Activated CD4-positive, alpha-beta T cell treated with anti-CD3 and anti-CD28 coated beads for 36 hours (primary cell): ENCODE results near the gene ZBTB7B. TPM values are rescaled to one million over a fixed set of nuclear protein-coding genes. Genes with fewer than 3 reads are reported as not detected.
"Not testable (repeated sequence)": the region's sequence is repeated elsewhere in the genome, so short reads cannot be mapped to it uniquely, and the experiment has no call there.

ENCODE experiments used
- ATAC-seq: fragments of 200-7000 bp; cut with Tn5 transposase; one replicate; pipeline ENCODE4 v1.10.0; 2021; ENCODE audit warnings: mild to moderate bottlenecking, moderate library complexity
- CTCF ChIA-PET: fragments of 350-600 bp; sonication (Branson Sonifier 250); formaldehyde crosslinking; loops from one replicate; lab custom pipeline; 2021; ENCODE audit warnings: antibody characterized with exemption; lab: Charles Lee
- POLR2A ChIA-PET: fragments of 350-600 bp; sonication (Branson Sonifier 250); formaldehyde crosslinking; loops from one replicate; lab custom pipeline; 2021; ENCODE audit warnings: antibody characterized with exemption, inconsistent platforms; lab: Charles Lee
- DNase-seq: peaks from one replicate; pipeline ENCODE4 v3.0.0-alpha.2; 2020
- H3K27ac Mint-ChIP-seq: one replicate; pipeline ENCODE4 v1.8.0; 2021; ENCODE audit warnings: mixed read lengths
- H3K27me3 Mint-ChIP-seq: one replicate; pipeline ENCODE4 v1.8.0; 2021; ENCODE audit warnings: mixed read lengths
- H3K36me3 Mint-ChIP-seq: one replicate; pipeline ENCODE4 v1.8.0; 2021; ENCODE audit warnings: low read depth, mixed read lengths
- H3K4me1 Mint-ChIP-seq: one replicate; pipeline ENCODE4 v1.8.0; 2021; ENCODE audit warnings: mixed read lengths
- H3K4me3 Mint-ChIP-seq: one replicate; pipeline ENCODE4 v1.8.0; 2021; ENCODE audit warnings: mild to moderate bottlenecking, moderate library complexity, mixed read lengths
- H3K9me3 Mint-ChIP-seq: one replicate; pipeline ENCODE4 v1.8.0; 2021; ENCODE audit warnings: low read depth, mixed read lengths
- intact Hi-C, 2 experiments: fragments of 100-400 bp; cut with DNase I in 1 of 2; cut with micrococcal nuclease in 1 of 2; formaldehyde crosslinking; loops; one replicate each; pipeline versions ENCODE4 v1.14.2 to v1.15.1; 2022 to 2024; cut with DNase I, micrococcal nuclease
- total RNA-seq, 2 experiments: library from RNA; stranded (reverse); gene quantifications; one replicate each; pipeline ENCODE4 v1.2.3, GENCODE V29; 2021

Gene ZBTB7B
- total RNA-seq, 2 experiments from 2014 or later: 94.0 to 105 TPM

DNA sequence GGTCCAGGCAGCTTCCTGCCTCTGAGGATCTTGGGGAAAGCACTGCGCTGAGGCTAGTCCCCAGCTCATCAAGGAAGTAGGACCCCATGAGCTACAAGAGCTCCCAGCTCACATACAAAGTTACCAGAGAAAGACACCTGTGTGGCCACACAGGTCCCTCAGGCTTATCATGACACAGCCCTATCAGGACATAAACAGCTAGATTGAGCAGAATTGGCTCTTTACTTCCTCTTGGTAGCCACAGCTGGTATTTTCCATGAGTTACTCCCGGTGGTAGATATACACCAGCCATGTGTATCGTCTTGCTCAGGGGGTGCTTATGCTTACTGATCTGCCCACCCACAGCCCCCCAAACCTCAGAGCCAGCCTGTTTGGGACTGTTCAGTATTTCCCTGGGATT, 8.0 kb upstream of the ZBTB7B start:
- Mint-ChIP-seq H3K4me1 (peaks cover 28% of the 10 kb centered on the region), H3K27me3 (no peaks in the 10 kb centered on the region), H3K4me3 (no peak overlapping the region), H3K9me3 (no peaks in the 10 kb centered on the region), H3K27ac (no peak overlapping the region), H3K36me3 (peaks cover 4% of the 10 kb centered on the region)
- no peak for DNase-seq
- POLR2A ChIA-PET: interaction anchor here (1.1 kb wide), 1 partner anchor 13 kb away, joined by 4 read pairs; no protein-coding TSS in a partner anchor
- no peak for ATAC-seq
- intact Hi-C loops: no loop called here
- CTCF ChIA-PET: interaction anchor here (0.6 to 8.6 kb wide), 12 partner anchors 11 to 906 kb away, joined by 3 to 82 read pairs (median 4); partner anchors contain the start of genes ADAM15 and FLAD1

- POLR2A ChIA-PET, H3K27me3 Mint-ChIP-seq, H3K9me3 Mint-ChIP-seq, H3K27ac Mint-ChIP-seq, H3K4me3 Mint-ChIP-seq, H3K36me3 Mint-ChIP-seq, intact Hi-C loops, ATAC-seq: not testable (repeated sequence)
- CTCF ChIA-PET: interaction anchor here (0.6 to 8.6 kb wide), 9 partner anchors 12 to 57 kb away, joined by 3 to 82 read pairs (median 4); partner anchors contain the start of genes ADAM15 and FLAD1
- peak; percentile 36 for DNase-seq
- H3K4me1 Mint-ChIP-seq: peaks cover 34% of the 10 kb centered on the region
These were observed 7.2 kb upstream of the ZBTB7B start for GRCh38 chr1:154995301-154995983.

- ChIA-PET POLR2A (interaction anchor here (0.5 to 0.8 kb wide), 3 partner anchors 11 to 29 kb away, joined by 3 to 6 read pairs (median 3); no protein-coding TSS in a partner anchor), CTCF (interaction anchor here (0.6 to 8.6 kb wide), 8 partner anchors 13 to 238 kb away, joined by 3 to 86 read pairs (median 4); partner anchors contain the start of gene FLAD1)
- peak; percentile 11 for DNase-seq
- no peak for ATAC-seq
- Mint-ChIP-seq H3K9me3 (no peaks in the 10 kb centered on the region), H3K4me3 (no peak overlapping the region), H3K36me3 (no peaks in the 10 kb centered on the region), H3K27me3 (no peaks in the 10 kb centered on the region), H3K4me1 (peaks cover 34% of the 10 kb centered on the region), H3K27ac (no peak overlapping the region)
- intact Hi-C loops: no loop called here
These were observed 5.5 kb upstream of the ZBTB7B start for GRCh38 chr1:154996966-154997701.

GRCh38 chr1:154998201-154998780, 4.3 kb upstream of the ZBTB7B start:
- intact Hi-C loops: loop anchor here in 1 of 2 experiments (2.0 kb wide), 1 partner anchor 15 kb away; the partner anchor contains the start of gene FLAD1

GRCh38 chr1:154998818-154999570, 3.6 kb upstream of the ZBTB7B start:
- intact Hi-C loops: loop anchor here (1.0 to 2.0 kb wide), 7 partner anchors 16 to 440 kb away; partner anchors contain the start of genes FLAD1 (in 2 of the 2), CKS1B (in 1 of the 2), PBXIP1 (in 1 of the 2) and PYGO2 (in 1 of the 2)
- no peaks in the 10 kb centered on the region for H3K27me3 Mint-ChIP-seq
- H3K4me3 Mint-ChIP-seq: peak overlapping the region; percentile 96

More at GRCh38 chr1:154998201-154998780, 4.3 kb upstream of the ZBTB7B start:
- H3K27me3 Mint-ChIP-seq: no peaks in the 10 kb centered on the region
- peaks cover 34% of the 10 kb centered on the region for H3K4me1 Mint-ChIP-seq
- H3K9me3 Mint-ChIP-seq: no peaks in the 10 kb centered on the region
- H3K27ac Mint-ChIP-seq: peak overlapping the region; percentile 88
- peak overlapping the region; percentile 36 for H3K4me3 Mint-ChIP-seq
- POLR2A ChIA-PET: interaction anchor here (0.7 to 1.4 kb wide), 3 partner anchors 19 to 28 kb away, joined by 3 to 7 read pairs (median 5); partner anchors contain the start of gene SHC1
- DNase-seq: no peak
- H3K36me3 Mint-ChIP-seq: peaks cover under 1% of the 10 kb centered on the region
- no peak for ATAC-seq
- CTCF ChIA-PET: interaction anchor here (0.6 to 8.6 kb wide), 24 partner anchors 10 to 439 kb away, joined by 3 to 86 read pairs (median 7); partner anchors contain the start of genes CKS1B, FLAD1, PBXIP1 and PMVK

DNA sequence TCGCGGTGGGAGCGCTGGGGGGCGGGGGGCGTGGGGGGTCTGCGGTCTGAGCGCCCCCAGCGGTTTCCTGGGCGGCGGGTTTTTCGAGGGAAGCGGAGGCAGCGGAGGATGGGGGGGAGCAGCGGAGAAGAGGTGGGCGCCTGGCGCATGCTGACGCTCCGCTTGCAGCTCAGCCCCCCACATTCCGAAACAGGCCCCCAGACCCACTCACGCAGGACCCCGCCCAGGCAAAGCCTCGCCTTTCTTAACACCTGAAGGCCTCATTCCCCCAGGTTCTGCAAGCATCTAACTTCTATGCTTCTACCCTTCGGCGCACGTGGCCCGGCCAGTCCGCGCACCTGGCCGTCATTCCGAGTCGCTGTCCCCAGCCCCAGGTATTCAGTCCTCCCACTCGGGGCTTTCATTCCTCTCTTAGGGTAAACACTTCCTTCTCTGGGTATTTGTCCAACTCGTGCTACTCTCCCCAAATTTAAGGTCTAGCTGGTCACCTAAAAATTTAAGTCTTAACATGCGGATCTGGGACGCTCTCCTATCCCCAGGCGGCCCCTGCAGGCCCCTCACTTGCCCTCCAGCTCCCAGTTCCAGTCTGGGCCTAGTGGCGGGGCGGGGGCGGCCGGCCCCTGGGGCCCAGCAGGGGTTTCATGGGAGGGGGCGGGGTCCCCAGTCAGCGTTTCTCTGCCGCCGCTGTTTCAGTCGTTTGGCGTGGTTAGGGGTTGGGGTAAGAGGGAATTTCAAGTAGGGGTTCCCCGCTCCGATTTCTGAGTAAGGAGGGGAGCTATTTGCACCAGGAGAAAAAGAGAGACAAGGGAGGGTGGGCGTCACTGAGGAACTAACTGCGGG, 2.8 kb upstream of the ZBTB7B start:
- no peaks in the 10 kb centered on the region for H3K27me3 Mint-ChIP-seq
- H3K4me1 Mint-ChIP-seq: peaks cover 40% of the 10 kb centered on the region
- ChIA-PET POLR2A (interaction anchor here (0.6 to 1.4 kb wide), 6 partner anchors 16 to 63 kb away, joined by 3 to 10 read pairs (median 5); partner anchors contain the start of genes FLAD1, PMVK and SHC1), CTCF (interaction anchor here (0.6 to 8.6 kb wide), 28 partner anchors 8 to 440 kb away, joined by 3 to 86 read pairs (median 4); partner anchors contain the start of genes CKS1B, FLAD1, PBXIP1 and PMVK)
- intact Hi-C loops: loop anchor here (1.0 to 10.0 kb wide), 15 partner anchors 16 to 1505 kb away; partner anchors contain the start of genes FLAD1 (in 2 of the 2), ADAM15 (in 1 of the 2), ASH1L (in 1 of the 2) and ATP8B2 (in 1 of the 2)
- ATAC-seq (peak; percentile 2), DNase-seq (peak; percentile 87)
- peak overlapping the region; percentile 96 for H3K4me3 Mint-ChIP-seq
- H3K9me3 Mint-ChIP-seq: no peaks in the 10 kb centered on the region
- peak overlapping the region; percentile 92 for H3K27ac Mint-ChIP-seq
- peaks cover 9% of the 10 kb centered on the region for H3K36me3 Mint-ChIP-seq

More at GRCh38 chr1:154998818-154999570, 3.6 kb upstream of the ZBTB7B start:
- peaks cover 34% of the 10 kb centered on the region for H3K4me1 Mint-ChIP-seq
- DNase-seq: peak; percentile 88
- peak overlapping the region; percentile 88 for H3K27ac Mint-ChIP-seq
- H3K36me3 Mint-ChIP-seq: peaks cover 4% of the 10 kb centered on the region
- POLR2A ChIA-PET: interaction anchor here (0.6 to 1.4 kb wide), 5 partner anchors 19 to 63 kb away, joined by 3 to 7 read pairs (median 3); partner anchors contain the start of genes PMVK and SHC1
- CTCF ChIA-PET: interaction anchor here (0.6 to 8.6 kb wide), 32 partner anchors 10 to 439 kb away, joined by 3 to 86 read pairs (median 4); partner anchors contain the start of genes CKS1B, FLAD1, PBXIP1 and PMVK
- ATAC-seq: peak; percentile 7
- no peaks in the 10 kb centered on the region for H3K9me3 Mint-ChIP-seq

DNA sequence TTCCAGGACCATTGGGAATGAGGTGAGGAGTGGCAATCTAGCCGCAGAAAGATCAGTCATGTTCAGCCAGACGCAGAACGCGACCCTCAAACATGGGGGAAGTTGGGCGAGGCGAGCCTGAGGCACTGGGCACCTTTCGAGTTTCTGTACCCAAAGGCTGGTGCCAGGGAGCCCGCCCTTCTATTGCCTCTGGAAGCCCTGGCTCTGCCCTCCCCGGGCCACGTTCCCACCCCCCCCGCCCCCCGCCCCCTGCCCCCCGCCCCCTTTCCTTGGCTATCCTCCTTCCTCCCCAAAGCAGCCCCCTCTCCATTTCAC, 2.2 kb upstream of the ZBTB7B start:
- Mint-ChIP-seq H3K4me1 (peaks cover 44% of the 10 kb centered on the region), H3K36me3 (peaks cover 9% of the 10 kb centered on the region), H3K4me3 (peak overlapping the region; percentile 96), H3K9me3 (no peaks in the 10 kb centered on the region), H3K27ac (peak overlapping the region; percentile 92), H3K27me3 (no peaks in the 10 kb centered on the region)
- POLR2A ChIA-PET: interaction anchor here (1.0 to 1.2 kb wide), 2 partner anchors 17 to 25 kb away, joined by 5 to 10 read pairs; partner anchors contain the start of gene FLAD1
- peak; percentile 71 for DNase-seq
- CTCF ChIA-PET: interaction anchor here (1.1 to 8.6 kb wide), 10 partner anchors 15 to 61 kb away, joined by 3 to 86 read pairs (median 14); partner anchors contain the start of genes CKS1B, FLAD1, PBXIP1 and SHC1
- intact Hi-C loops: loop anchor here (2.0 to 10.0 kb wide), 8 partner anchors 52 to 1504 kb away; partner anchors contain the start of genes ADAM15 (in 1 of the 2), ASH1L (in 1 of the 2), ATP8B2 (in 1 of the 2) and KRTCAP2 (in 1 of the 2)
- ATAC-seq: no peak

- ATAC-seq: peak; percentile 43
- Mint-ChIP-seq H3K36me3 (peaks cover 9% of the 10 kb centered on the region), H3K27ac (peak overlapping the region; percentile 79), H3K9me3 (no peaks in the 10 kb centered on the region), H3K27me3 (no peaks in the 10 kb centered on the region), H3K4me3 (peak overlapping the region; percentile 96), H3K4me1 (peaks cover 47% of the 10 kb centered on the region)
- POLR2A ChIA-PET: interaction anchor here (0.7 to 1.2 kb wide), 4 partner anchors 17 to 1105 kb away, joined by 3 to 10 read pairs (median 3); partner anchors contain the start of genes FLAD1 and SLC50A1
- peak; percentile 95 for DNase-seq
- intact Hi-C loops: loop anchor here (1.0 to 10.0 kb wide), 12 partner anchors 50 to 1504 kb away; partner anchors contain the start of genes ADAM15 (in 2 of the 2), ASH1L (in 1 of the 2), ATP8B2 (in 1 of the 2) and KRTCAP2 (in 1 of the 2)
- CTCF ChIA-PET: interaction anchor here (1.5 to 8.6 kb wide), 5 partner anchors 14 to 61 kb away, joined by 4 to 86 read pairs (median 15); partner anchors contain the start of gene FLAD1
These were observed 1.7 kb upstream of the ZBTB7B start for GRCh38 chr1:155000726-155001424.
